Naive thymus-derived CD8-positive, alpha-beta T cell (primary cell): ENCODE results near the gene SLC9A5. TPM values are rescaled to one million over a fixed set of nuclear protein-coding genes. Genes with fewer than 3 reads are reported as not detected.

ENCODE experiments used
- ATAC-seq, 2 donors: fragments of 150-1000 bp; cut with Tn5 transposase in 1 of 2; sonication (Bioruptor Pico), chemical (Tn5 transposase) in 1 of 2; 1 replicate in 1 of 2; 2 replicates in 1 of 2; pipeline ENCODE4 v1.10.0; 2021; ENCODE audit warnings: mild to moderate bottlenecking in 2 of 2, moderate library complexity in 2 of 2
- POLR2A ChIA-PET: fragments of 350-600 bp; sonication (Branson Sonifier 250); formaldehyde crosslinking; loops from one replicate; lab custom pipeline; 2021; ENCODE audit warnings: antibody characterized with exemption; lab: Charles Lee
- DNase-seq, 10 donors: peaks; one replicate each; pipeline versions ENCODE4 v3.0.0 to v3.0.0-alpha.2; 2020 to 2022
- H3K27ac Mint-ChIP-seq, 10 donors: one replicate each; pipeline ENCODE4 v1.8.0; 2020 to 2022; ENCODE audit warnings: mild to moderate bottlenecking in 10 of 10, mixed read lengths in 10 of 10, moderate library complexity in 4 of 10, inconsistent platforms in 1 of 10
- H3K27me3 Mint-ChIP-seq, 5 donors: one replicate each; pipeline ENCODE4 v1.8.0; 2021 to 2022; ENCODE audit warnings: mixed read lengths in 5 of 5
- H3K36me3 Mint-ChIP-seq, 3 donors: one replicate each; pipeline ENCODE4 v1.8.0; 2020 to 2022; ENCODE audit warnings: mixed read lengths in 3 of 3, mild to moderate bottlenecking in 2 of 3, inconsistent platforms in 1 of 3
- H3K4me1 Mint-ChIP-seq, 4 donors: one replicate each; pipeline ENCODE4 v1.8.0; 2021 to 2022; ENCODE audit warnings: mixed read lengths in 4 of 4
- H3K4me3 Mint-ChIP-seq, 10 donors: one replicate each; pipeline ENCODE4 v1.8.0; 2020 to 2022; ENCODE audit warnings: mild to moderate bottlenecking in 10 of 10, mixed read lengths in 10 of 10, moderate library complexity in 6 of 10, inconsistent platforms in 1 of 10
- H3K9me3 Mint-ChIP-seq, 9 donors: one replicate each; pipeline ENCODE4 v1.8.0; 2020 to 2022; ENCODE audit warnings: mixed read lengths in 9 of 9, mild to moderate bottlenecking in 3 of 9, inconsistent platforms in 1 of 9, moderate library complexity in 1 of 9
- polyA plus RNA-seq, 3 donors: library from polyadenylated mRNA; unstranded; fragments of 300-500 nt; fragmentation: Illumina TruSeq; gene quantifications; one replicate each; pipeline ENCODE4 v1.2.3, GENCODE V29; 2021
- total RNA-seq, 8 experiments: library from RNA in 2 of 8; stranded (reverse) in 2 of 8; gene quantifications; one replicate each; pipeline ENCODE4 v1.2.3 and lab custom pipeline; 2021 to 2026

The SLC9A5 gene
- total and polyA plus RNA-seq, 5 experiments from 2014 or later = 0.04 to 2.7 (median 0.20) TPM

DNA sequence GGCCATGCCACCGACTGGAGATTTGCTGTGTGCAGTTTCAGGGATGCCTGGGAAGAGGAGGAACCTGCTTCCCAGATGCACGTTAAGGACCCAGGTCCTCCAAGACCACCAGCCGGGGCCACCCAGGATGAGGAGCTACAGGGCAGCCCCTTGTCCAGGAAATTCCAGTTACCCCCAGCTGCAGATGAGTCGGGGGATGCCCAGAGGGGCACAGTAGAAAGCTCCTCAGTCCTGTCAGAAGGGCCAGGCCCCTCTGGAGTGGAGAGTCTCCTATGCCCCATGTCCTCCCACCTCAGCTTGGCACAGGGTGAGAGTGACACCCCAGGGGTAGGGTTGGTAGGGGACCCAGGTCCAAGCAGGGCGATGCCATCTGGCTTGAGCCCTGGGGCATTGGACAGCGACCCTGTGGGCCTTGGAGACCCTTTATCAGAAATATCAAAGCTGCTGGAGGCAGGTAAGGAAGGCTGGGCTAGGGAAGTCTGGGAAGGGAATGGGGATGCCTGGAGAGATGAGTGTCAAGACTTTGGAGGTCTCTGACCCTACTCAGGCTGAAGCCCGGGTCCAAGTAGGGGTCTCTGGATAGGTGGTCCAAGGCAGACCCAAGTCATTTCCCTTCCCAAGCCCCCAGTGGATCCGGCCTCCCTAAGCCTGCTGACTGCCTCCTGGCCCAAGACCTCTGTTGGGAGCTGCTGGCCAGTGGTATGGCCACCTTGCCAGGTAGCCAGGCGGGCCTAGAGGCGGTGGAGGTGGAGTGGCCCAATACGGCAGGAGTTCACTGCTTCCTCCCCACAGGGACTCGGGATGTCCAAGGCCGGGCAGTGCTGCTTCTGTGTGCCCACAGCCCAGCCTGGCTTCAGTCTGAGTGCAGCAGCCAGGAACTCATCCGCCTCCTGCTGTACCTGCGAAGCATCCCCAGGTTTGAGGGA, 31.6 kb downstream of the SLC9A5 start:
- ATAC-seq (no peak), DNase-seq (no peak)
- peaks cover 4 to 17% (median 4%) of the 10 kb centered on the region in 3 donors for H3K36me3 Mint-ChIP-seq
- peaks cover 5 to 31% (median 18%) of the 10 kb centered on the region in 4 donors for H3K4me1 Mint-ChIP-seq
- peak overlapping the region in 4 of 10 donors; percentile 13 to 66 (median 38) for H3K27ac Mint-ChIP-seq
- peak overlapping the region in 8 of 10 donors; percentile 52 to 79 (median 64) for H3K4me3 Mint-ChIP-seq
- no peaks in the 10 kb centered on the region for H3K9me3 Mint-ChIP-seq
- POLR2A ChIA-PET = interaction anchor here (1.3 kb wide), 1 partner anchor 53 kb away, joined by 4 read pairs; the partner anchor contains the start of gene TMEM208
- H3K27me3 Mint-ChIP-seq = no peaks in the 10 kb centered on the region

DNA sequence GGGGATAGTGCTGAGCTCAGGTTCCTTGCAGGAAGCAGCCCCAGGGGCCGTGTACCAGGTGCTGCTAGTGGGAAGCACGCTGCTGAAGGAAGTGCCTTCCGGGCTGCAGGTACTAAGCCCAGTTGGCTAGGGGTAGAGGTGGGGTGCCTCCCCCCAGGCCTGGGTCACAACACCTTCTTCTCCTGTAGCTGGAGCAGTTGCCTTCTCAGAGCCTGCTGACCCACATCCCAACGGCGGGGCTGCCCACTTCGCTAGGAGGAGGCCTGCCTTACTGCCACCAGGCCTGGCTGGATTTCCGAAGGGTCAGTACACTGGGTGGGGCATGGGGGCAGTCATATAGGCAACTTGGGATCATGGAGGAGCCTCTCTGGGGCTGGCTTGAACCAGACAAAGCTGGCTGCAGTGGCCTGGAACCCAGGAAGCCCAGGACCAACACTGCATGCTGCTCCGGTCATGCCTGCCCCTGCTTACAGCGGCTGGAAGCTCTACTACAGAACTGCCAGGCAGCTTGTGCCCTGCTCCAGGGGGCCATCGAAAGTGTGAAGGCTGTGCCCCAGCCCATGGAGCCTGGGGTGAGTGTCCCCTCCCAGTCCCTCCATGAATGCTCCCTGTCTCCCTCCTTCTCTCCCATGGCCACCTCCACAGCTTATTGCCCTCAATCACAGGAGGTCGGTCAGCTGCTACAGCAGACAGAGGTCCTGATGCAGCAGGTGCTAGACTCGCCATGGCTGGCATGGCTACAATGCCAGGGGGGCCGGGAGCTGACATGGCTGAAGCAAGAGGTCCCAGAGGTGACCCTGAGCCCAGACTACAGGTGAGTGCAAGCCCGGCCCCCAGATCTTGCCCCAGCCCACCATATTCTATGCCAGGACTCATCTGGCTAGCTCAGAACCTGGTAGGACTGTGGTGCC, 33.0 kb downstream of the SLC9A5 start:
- Mint-ChIP-seq H3K4me1 (peaks cover 5 to 23% (median 16%) of the 10 kb centered on the region in 4 donors), H3K36me3 (peaks cover 4 to 12% (median 4%) of the 10 kb centered on the region in 3 donors), H3K27ac (peak overlapping the region in 5 of 10 donors; percentile 14 to 74 (median 70)), H3K9me3 (no peaks in the 10 kb centered on the region), H3K4me3 (peak overlapping the region in 3 of 10 donors; percentile 18 to 70 (median 28)), H3K27me3 (no peaks in the 10 kb centered on the region)
- no peak for ATAC-seq
- DNase-seq = no peak
- POLR2A ChIA-PET = no interaction called here

DNA sequence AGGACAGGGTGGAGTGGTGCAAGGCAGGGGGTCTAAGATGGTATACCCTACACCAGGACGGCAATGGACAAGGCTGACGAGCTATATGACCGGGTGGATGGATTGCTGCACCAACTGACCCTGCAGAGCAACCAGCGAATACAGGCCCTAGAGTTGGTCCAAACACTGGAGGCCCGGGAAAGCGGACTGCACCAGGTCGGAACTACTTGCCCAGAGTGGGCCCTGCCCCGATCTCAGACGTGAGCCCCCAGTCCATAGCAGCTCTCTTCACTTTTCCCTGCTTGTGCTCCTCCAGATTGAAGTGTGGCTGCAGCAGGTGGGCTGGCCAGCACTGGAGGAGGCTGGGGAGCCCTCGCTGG, 33.6 kb downstream of the SLC9A5 start:
- no peak for DNase-seq
- POLR2A ChIA-PET = no interaction called here

DNA sequence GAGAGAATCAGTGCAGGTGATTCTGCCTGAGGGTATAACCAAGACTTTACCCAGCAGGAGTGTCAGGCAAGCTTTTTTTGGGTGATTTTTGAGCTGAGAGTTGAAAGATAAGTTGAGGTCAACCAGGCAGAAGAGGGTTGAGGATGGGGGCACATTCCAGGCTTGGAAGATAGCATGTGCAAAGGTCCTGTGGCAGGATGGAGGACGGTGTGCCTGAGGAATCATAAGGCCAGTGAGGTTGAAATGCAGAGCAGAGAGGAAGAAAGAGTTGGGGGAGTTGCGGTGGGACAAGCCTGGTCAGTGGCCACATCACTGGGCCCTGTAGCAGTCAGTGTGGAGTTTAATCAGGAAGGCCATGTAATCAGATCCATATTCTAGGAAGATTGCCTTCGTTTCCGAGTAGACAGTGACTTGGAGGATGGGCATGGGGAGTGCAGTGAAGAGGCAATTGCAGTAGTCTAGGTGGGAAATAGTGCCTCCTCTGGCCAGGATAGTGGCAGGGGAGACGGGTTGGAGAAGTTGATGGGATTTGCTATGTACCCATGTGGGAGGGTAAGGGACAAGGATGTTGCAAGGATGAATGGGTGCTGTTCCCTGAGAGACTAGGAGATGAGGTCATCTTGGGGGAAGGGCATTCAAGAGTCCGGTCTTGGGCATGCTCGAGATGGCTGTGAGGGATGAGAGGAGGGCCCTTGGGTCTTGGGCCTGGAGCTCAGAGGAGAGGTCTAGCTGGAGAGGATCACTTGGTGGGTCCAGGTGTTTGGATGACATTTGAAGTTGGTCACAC, 34.5 kb downstream of the SLC9A5 start:
- peaks cover 3 to 15% (median 8%) of the 10 kb centered on the region in 4 donors for H3K4me1 Mint-ChIP-seq
- peak overlapping the region in 2 of 10 donors; percentile 9 to 11 for H3K27ac Mint-ChIP-seq
- H3K27me3 Mint-ChIP-seq = no peaks in the 10 kb centered on the region
- ATAC-seq (no peak), DNase-seq (no peak)
- POLR2A ChIA-PET = no interaction called here
- no peaks in the 10 kb centered on the region for H3K9me3 Mint-ChIP-seq
- no peak overlapping the region for H3K4me3 Mint-ChIP-seq
- H3K36me3 Mint-ChIP-seq = peaks cover 4 to 13% (median 4%) of the 10 kb centered on the region in 3 donors

More for the DNA sequence above, 33.6 kb downstream of the SLC9A5 start:
- Mint-ChIP-seq H3K9me3 (no peaks in the 10 kb centered on the region), H3K27ac (no peak overlapping the region), H3K36me3 (peaks cover 4 to 14% (median 4%) of the 10 kb centered on the region in 3 donors), H3K27me3 (no peaks in the 10 kb centered on the region), H3K4me3 (peak overlapping the region in 1 of 10 donors; percentile 26), H3K4me1 (peaks cover 5 to 21% (median 14%) of the 10 kb centered on the region in 4 donors)
- no peak for ATAC-seq

DNA sequence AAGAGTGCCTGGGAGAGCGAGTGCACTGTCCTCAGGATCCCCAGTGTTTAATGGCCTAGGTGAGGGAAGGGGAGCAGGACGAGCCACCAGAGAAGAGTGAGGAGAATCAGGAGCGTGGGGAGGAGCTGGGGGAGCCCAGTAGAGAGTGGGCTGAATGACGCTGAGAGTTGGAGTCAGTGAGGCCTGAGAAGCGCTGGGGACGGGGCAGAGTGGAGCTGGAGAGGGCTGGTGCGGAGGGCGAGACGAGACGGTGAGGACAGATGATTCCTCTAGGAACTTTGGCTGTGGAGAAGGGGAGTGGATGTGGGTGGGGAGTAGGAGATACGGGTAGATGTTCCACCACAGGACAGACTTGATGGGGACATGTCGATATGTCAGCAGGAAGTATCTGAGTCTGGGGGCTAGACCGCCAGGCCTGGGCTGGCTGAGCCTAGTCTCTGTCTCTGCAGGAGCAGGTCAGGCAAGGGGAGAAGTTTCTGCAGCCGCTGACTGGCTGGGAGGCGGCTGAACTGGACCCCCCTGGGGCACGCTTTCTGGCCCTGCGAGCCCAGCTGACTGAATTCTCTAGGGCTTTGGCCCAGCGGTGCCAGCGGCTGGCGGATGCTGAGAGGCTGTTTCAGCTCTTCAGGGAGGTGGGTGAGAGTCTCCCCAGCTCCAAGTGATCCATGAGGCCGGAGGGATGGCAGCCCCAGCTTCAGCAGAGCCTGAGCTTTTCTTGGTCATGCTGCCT, 35.2 kb downstream of the SLC9A5 start:
- peaks cover 2 to 9% (median 5%) of the 10 kb centered on the region in 4 donors for H3K4me1 Mint-ChIP-seq
- H3K36me3 Mint-ChIP-seq = peaks cover 4 to 13% (median 4%) of the 10 kb centered on the region in 3 donors
- H3K27me3 Mint-ChIP-seq = no peaks in the 10 kb centered on the region
- no peak for DNase-seq
- H3K27ac Mint-ChIP-seq = peak overlapping the region in 3 of 10 donors; percentile 9 to 83 (median 49)
- no peaks in the 10 kb centered on the region for H3K9me3 Mint-ChIP-seq
- ATAC-seq = no peak
- H3K4me3 Mint-ChIP-seq = no peak overlapping the region
- POLR2A ChIA-PET = no interaction called here

DNA sequence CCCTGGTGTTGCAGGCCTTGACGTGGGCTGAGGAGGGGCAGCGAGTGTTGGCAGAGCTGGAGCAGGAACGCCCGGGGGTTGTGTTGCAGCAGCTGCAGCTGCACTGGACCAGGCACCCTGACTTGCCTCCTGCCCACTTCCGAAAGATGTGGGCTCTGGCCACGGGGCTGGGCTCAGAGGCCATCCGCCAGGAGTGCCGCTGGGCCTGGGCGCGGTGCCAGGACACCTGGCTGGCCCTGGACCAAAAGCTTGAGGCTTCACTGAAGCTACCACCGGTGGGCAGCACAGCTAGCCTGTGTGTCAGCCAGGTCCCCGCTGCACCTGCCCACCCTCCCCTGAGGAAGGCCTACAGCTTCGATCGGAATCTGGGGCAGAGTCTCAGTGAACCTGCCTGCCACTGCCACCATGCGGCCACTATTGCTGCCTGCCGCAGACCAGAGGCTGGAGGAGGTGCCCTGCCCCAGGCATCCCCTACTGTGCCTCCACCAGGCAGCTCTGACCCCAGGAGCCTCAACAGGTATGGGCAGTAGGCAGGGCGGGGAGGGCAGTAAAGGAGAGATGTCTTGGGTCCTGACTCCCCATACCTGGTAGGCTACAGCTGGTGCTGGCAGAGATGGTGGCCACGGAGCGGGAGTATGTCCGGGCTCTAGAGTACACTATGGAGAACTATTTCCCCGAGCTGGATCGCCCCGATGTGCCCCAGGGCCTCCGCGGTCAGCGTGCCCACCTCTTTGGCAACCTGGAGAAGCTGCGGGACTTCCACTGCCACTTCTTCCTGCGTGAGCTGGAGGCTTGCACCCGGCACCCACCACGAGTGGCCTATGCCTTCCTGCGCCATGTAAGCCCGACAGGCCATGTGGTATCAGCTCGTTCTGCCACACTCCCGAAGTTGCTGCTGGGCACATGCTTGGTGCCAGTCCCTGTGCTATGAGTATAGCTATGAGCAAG, 36.2 kb downstream of the SLC9A5 start:
- POLR2A ChIA-PET = no interaction called here
- Mint-ChIP-seq H3K27me3 (no peaks in the 10 kb centered on the region), H3K9me3 (no peaks in the 10 kb centered on the region), H3K36me3 (peaks cover 4 to 13% (median 4%) of the 10 kb centered on the region in 3 donors), H3K4me1 (peaks cover 3 to 7% (median 6%) of the 10 kb centered on the region in 4 donors), H3K4me3 (no peak overlapping the region), H3K27ac (peak overlapping the region in 3 of 10 donors; percentile 1 to 51 (median 5))
- ATAC-seq (no peak), DNase-seq (no peak)

DNA sequence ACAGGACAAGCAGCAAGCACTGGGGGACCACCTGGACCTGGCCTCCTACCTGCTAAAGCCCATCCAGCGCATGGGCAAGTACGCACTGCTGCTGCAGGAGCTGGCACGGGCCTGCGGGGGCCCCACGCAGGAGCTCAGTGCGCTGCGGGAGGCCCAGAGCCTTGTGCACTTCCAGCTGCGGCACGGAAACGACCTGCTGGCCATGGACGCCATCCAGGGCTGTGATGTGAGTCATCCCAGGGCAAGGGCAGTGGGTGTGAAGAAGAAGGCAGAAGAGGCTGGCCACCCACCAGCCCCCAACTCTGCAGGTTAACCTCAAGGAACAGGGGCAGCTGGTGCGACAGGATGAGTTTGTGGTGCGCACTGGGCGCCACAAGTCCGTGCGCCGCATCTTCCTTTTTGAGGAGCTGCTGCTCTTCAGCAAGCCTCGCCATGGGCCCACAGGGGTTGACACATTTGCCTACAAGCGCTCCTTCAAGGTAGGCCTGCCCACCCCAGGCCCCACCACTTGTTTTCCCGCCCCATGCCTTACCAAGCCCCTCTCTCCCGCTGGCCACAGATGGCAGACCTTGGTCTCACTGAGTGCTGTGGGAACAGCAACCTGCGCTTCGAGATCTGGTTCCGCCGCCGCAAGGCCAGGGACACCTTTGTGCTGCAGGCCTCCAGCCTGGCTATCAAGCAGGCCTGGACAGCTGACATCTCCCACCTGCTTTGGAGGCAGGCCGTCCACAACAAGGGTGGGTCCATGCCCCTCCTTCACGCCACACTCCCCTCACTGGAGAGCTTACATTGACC, 37.9 kb downstream of the SLC9A5 start:
- H3K4me1 Mint-ChIP-seq = peaks cover 0 to 6% (median 1%) of the 10 kb centered on the region in 4 donors
- H3K4me3 Mint-ChIP-seq = no peak overlapping the region
- H3K9me3 Mint-ChIP-seq = no peaks in the 10 kb centered on the region
- H3K27ac Mint-ChIP-seq = no peak overlapping the region
- peak in 1 of 10 donors; percentile 50 for DNase-seq
- ATAC-seq = no peak
- POLR2A ChIA-PET = no interaction called here
- no peaks in the 10 kb centered on the region for H3K27me3 Mint-ChIP-seq
- peaks cover 4 to 13% (median 4%) of the 10 kb centered on the region in 3 donors for H3K36me3 Mint-ChIP-seq

DNA sequence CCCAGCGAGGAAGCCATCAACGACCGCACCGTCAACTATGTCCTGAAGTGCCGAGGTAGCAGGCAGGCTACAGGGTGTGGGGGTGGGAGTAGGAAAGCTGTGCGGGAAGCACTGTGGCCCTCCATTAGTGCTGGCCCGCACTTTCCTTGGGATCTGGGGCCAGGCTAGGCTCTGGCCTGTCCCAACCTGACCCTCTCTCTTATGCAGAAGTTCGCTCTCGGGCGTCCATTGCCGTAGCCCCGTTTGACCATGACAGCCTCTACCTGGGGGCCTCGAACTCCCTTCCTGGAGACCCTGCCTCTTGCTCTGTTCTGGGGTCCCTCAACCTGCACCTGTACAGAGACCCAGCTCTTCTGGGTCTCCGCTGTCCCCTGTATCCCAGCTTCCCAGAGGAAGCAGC, 39.2 kb downstream of the SLC9A5 start:
- Mint-ChIP-seq H3K36me3 (peaks cover under 1 to 13% (median 1%) of the 10 kb centered on the region in 3 donors), H3K9me3 (no peaks in the 10 kb centered on the region), H3K27me3 (no peaks in the 10 kb centered on the region), H3K27ac (no peak overlapping the region), H3K4me3 (no peak overlapping the region), H3K4me1 (peaks cover 0 to 6% (median 1%) of the 10 kb centered on the region in 4 donors)
- POLR2A ChIA-PET = no interaction called here
- ATAC-seq (no peak), DNase-seq (no peak)

DNA sequence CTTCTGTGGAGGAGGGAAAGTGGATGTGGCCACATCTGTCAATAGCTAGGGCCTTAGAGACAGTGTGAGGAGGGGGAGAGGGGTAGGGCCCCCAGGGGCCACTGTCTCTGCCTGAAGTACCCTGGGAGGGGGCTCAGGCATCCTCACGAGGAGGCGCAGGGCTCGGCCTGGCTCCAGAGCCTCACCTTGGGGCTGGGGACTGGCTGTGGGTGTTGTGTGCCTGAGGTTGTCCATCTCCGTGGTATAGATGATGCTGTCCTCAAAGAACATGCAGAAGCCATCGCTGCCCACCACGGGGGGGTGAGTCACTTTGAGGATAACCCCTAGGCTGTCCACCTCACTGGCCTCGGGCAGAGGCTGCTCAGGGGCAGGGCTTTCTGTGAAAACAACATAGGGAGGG, 42.7 kb downstream of the SLC9A5 start:
- DNase-seq = peak in 1 of 10 donors; percentile 42
- POLR2A ChIA-PET = no interaction called here
- H3K9me3 Mint-ChIP-seq = no peaks in the 10 kb centered on the region
- H3K4me3 Mint-ChIP-seq = no peak overlapping the region
- H3K36me3 Mint-ChIP-seq = peaks cover 0 to 6% (median 0%) of the 10 kb centered on the region in 3 donors
- H3K27me3 Mint-ChIP-seq = no peaks in the 10 kb centered on the region
- ATAC-seq = no peak
- peaks cover 0 to 6% (median 0%) of the 10 kb centered on the region in 4 donors for H3K4me1 Mint-ChIP-seq
- no peak overlapping the region for H3K27ac Mint-ChIP-seq

DNA sequence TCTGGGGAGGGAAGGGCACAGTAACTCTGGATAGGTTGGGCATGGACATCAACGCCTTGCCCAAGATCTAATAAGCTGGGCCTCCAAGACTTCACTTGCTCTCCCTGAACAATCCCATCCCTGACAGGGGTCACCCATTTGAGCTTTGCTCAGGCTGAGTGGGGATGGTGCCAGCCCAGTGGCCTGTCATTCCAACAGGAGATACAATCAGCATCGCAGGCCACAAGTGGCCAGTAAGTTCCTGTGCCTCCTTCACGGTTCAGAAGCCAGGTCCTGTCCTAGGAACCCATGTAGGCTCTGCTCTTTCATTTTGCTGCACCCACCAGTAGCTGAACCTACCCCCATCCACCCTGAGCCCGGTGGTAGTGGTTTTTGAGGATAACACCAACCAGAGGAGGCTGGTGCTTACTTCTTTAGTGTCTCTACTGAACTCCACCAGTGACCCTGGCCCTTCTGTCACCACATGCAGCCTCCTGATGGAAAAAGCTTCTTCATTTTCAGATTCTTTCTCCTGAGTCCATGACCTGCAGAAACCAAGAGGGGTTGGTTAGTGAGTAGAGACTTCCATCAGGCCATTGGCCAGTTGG, 45.5 kb downstream of the SLC9A5 start:
- peak overlapping the region in 1 of 10 donors; percentile 1 for H3K27ac Mint-ChIP-seq
- no peaks in the 10 kb centered on the region for H3K9me3 Mint-ChIP-seq
- peak in 1 of 10 donors; percentile 52 for DNase-seq
- POLR2A ChIA-PET = no interaction called here
- no peak overlapping the region for H3K4me3 Mint-ChIP-seq
- no peaks in the 10 kb centered on the region for H3K36me3 Mint-ChIP-seq
- peaks cover 0 to 6% (median 0%) of the 10 kb centered on the region in 4 donors for H3K4me1 Mint-ChIP-seq
- peaks cover 0 to 3% (median 0%) of the 10 kb centered on the region in 5 donors for H3K27me3 Mint-ChIP-seq
- no peak for ATAC-seq
